Measurements from ENCODE around the gene BAHD1. TPM values are rescaled to one million over a fixed set of nuclear protein-coding genes. Genes with fewer than 3 reads are reported as not detected.

The BAHD1 gene
- total RNA-seq, 1 donor from 2014 or later, result 28.4 TPM

GRCh38 chr15:40470423-40471104, 29.8 kb downstream of the BAHD1 start, which contains the start of gene CHST14:
CHST14 (plus strand) TSS chr15:40470984; CDS start chr15:40471214, 230 bp downstream.
- Mint-ChIP-seq H3K27ac (peak within 1 kb of the TSS; percentile 77), H3K9me3 (no peaks in the 10 kb centered on the region), H3K4me1 (peaks cover 10% of the 10 kb centered on the region), H3K27me3 (no peaks in the 10 kb centered on the region), H3K36me3 (ENCODE audit: low read depth) (peaks cover 13% of the 10 kb centered on the region), H3K4me3 (peak within 1 kb of the TSS; percentile 88)
- DNase-seq, result peak; percentile 69
- TF ChIP-seq CTCF (IDR thresholded peaks at IDR 0.05), result no peak
- intact Hi-C loops (cut with micrococcal nuclease), result loop anchor here (1.0 to 2.0 kb wide), 4 partner anchors 28 to 112 kb away; partner anchors contain the start of genes CCDC32 and DISP2
- ATAC-seq (ENCODE audit: low read depth), result peak; percentile 91
- ChIA-PET POLR2A (interaction anchor here (0.7 to 1.4 kb wide), 3 partner anchors 27 to 94 kb away, joined by 3 to 10 read pairs (median 3); partner anchors contain the start of genes BAHD1 and CCDC32), CTCF (interaction anchor here (1.2 kb wide), 1 partner anchor 45 kb away, joined by 3 read pairs; no protein-coding TSS in a partner anchor)

DNA sequence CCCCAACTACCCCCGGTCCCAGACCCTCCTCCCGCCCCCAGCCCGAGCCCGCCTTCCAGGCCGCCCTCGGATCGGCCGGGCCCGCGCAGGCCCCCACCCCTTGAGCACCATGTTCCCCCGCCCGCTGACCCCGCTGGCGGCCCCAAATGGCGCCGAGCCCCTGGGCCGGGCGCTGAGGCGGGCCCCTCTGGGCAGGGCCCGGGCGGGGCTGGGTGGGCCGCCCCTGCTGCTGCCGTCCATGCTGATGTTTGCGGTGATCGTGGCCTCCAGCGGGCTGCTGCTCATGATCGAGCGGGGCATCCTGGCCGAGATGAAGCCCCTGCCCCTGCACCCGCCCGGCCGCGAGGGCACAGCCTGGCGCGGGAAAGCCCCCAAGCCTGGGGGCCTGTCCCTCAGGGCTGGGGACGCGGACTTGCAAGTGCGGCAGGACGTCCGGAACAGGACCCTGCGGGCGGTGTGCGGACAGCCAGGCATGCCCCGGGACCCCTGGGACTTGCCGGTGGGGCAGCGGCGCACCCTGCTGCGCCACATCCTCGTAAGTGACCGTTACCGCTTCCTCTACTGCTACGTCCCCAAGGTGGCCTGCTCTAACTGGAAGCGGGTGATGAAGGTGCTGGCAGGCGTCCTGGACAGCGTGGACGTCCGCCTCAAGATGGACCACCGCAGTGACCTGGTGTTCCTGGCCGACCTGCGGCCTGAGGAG, 30.5 kb downstream of the BAHD1 start:
- intact Hi-C loops (cut with micrococcal nuclease), result loop anchor here (1.0 to 2.0 kb wide), 3 partner anchors 36 to 113 kb away; partner anchors contain the start of genes CCDC32 and DISP2
- peak; percentile 40 for DNase-seq
- peaks cover 10% of the 10 kb centered on the region for H3K4me1 Mint-ChIP-seq
- H3K27me3 Mint-ChIP-seq, result no peaks in the 10 kb centered on the region
- ChIA-PET CTCF (no interaction called here), POLR2A (interaction anchor here (1.1 kb wide), 1 partner anchor 31 kb away, joined by 3 read pairs; the partner anchor contains the start of gene BAHD1)
- H3K9me3 Mint-ChIP-seq, result no peaks in the 10 kb centered on the region
- H3K27ac Mint-ChIP-seq, result peak overlapping the region; percentile 76
- peak; percentile 50 for ATAC-seq (ENCODE audit: low read depth)
- peaks cover 9% of the 10 kb centered on the region for H3K36me3 Mint-ChIP-seq (ENCODE audit: low read depth)
- no peak for TF ChIP-seq CTCF (IDR thresholded peaks at IDR 0.05)
- H3K4me3 Mint-ChIP-seq, result peak overlapping the region; percentile 88

- ATAC-seq (ENCODE audit: low read depth) (peak; percentile 16), DNase-seq (peak; percentile 23)
- no peaks in the 10 kb centered on the region for H3K9me3 Mint-ChIP-seq
- peaks cover 6% of the 10 kb centered on the region for H3K36me3 Mint-ChIP-seq (ENCODE audit: low read depth)
- ChIA-PET POLR2A (interaction anchor here (0.5 kb wide), 1 partner anchor 23 kb away, joined by 3 read pairs; no protein-coding TSS in a partner anchor), CTCF (no interaction called here)
- peak overlapping the region; percentile 76 for H3K27ac Mint-ChIP-seq
- peaks cover 10% of the 10 kb centered on the region for H3K4me1 Mint-ChIP-seq
- intact Hi-C loops (cut with micrococcal nuclease), result loop anchor here (1.0 to 2.0 kb wide), 3 partner anchors 35 to 113 kb away; partner anchors contain the start of genes CCDC32 and DISP2
- H3K4me3 Mint-ChIP-seq, result peak overlapping the region; percentile 88
- H3K27me3 Mint-ChIP-seq, result no peaks in the 10 kb centered on the region
- no peak for TF ChIP-seq CTCF (IDR thresholded peaks at IDR 0.05)
Measured at GRCh38 chr15:40471808-40472150, 31.0 kb downstream of the BAHD1 start.

DNA sequence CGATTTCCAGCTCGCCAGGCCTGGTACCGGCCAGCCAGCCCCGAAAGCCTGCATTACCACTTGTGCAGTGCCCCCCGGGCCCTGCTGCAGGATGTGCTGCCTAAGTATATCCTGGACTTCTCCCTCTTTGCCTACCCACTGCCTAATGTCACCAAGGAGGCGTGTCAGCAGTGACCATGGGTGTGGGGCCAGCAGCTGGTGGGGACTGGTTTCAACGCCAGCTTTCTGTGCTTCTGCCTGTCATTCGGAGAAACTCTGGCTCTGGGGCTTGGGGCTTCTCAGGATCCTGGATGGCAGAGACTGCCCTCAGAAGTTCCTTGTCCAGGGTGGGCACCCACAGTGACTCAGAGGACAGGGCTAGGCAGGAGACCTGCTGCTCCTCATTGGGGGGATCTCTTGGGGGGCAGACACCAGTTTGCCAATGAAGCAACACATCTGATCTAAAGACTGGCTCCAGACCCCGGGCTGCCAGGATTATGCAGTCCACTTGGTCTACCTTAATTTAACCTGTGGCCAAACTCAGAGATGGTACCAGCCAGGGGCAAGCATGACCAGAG, 31.5 kb downstream of the BAHD1 start:
- POLR2A ChIA-PET, result interaction anchor here (0.5 kb wide), 1 partner anchor 24 kb away, joined by 3 read pairs; no protein-coding TSS in a partner anchor
- TF ChIP-seq CTCF (IDR thresholded peaks at IDR 0.05), result no peak

More for the DNA sequence above, 31.5 kb downstream of the BAHD1 start:
- Mint-ChIP-seq H3K36me3 (ENCODE audit: low read depth) (peaks cover 3% of the 10 kb centered on the region), H3K4me3 (peak overlapping the region; percentile 88), H3K27me3 (no peaks in the 10 kb centered on the region), H3K27ac (peak overlapping the region; percentile 76), H3K4me1 (peaks cover 10% of the 10 kb centered on the region), H3K9me3 (no peaks in the 10 kb centered on the region)
- ATAC-seq (ENCODE audit: low read depth) (no peak), DNase-seq (no peak)
- CTCF ChIA-PET, result no interaction called here
- intact Hi-C loops (cut with micrococcal nuclease), result no loop called here
